GM04504 (cell line): ENCODE measurements around the gene CIB4.

Experiments used
- DNase-seq: peaks from one replicate; pipeline ENCODE4 v3.0.0-alpha.2; 2012; ENCODE audit warnings: low read depth

CIB4 gene

DNA sequence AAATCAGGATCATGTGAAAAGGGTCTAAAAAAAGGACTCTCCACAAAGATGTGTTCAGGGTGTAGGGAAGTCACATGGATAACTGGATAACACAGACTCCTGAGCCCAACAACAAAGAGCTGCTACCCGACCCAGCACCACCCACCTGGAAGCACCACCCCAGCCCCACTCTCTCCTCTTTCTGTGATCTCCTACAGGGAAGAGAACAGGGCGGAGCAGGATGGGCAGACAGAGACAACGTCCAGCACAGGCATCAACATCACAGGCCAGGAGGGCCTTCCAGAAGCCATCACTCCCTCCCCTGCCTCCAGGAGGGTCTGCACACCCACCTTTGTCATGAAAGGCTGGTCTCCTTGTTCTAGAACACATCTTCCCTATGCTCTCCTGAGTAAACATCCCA lies 1.3 kb upstream of the CIB4 start:
- DNase-seq = no peak

GRCh38 chr2:26640331-26640745 lies 828 bp downstream of the CIB4 start:
- peak; percentile 43 for DNase-seq

GRCh38 chr2:26639685-26640243 lies 1.4 kb downstream of the CIB4 start:
- no peak for DNase-seq

- DNase-seq = no peak
Measured at GRCh38 chr2:26637811-26638310, 3.3 kb downstream of the CIB4 start.

DNA sequence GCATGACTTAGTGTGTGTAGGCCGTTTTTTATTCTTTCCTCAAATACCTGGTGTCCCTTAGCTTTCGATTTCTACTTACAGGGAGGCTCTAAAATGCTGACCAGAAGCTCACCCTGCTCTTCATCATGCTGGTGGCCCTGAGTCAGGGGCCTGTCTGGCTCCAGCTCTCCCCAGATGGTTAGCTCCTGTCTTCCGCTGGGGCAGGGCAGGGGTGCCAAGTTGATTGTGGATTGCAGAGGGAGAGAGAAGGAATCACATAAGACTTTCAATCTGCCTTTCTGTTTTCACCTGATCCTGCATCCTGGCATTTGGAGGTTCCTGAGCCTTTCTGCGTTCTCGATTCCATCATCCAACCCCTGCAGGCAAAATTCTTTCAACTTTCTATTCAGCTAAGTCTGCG lies 4.2 kb downstream of the CIB4 start:
- no peak for DNase-seq

GRCh38 chr2:26635401-26635800 lies 5.8 kb downstream of the CIB4 start:
- no peak for DNase-seq

DNA sequence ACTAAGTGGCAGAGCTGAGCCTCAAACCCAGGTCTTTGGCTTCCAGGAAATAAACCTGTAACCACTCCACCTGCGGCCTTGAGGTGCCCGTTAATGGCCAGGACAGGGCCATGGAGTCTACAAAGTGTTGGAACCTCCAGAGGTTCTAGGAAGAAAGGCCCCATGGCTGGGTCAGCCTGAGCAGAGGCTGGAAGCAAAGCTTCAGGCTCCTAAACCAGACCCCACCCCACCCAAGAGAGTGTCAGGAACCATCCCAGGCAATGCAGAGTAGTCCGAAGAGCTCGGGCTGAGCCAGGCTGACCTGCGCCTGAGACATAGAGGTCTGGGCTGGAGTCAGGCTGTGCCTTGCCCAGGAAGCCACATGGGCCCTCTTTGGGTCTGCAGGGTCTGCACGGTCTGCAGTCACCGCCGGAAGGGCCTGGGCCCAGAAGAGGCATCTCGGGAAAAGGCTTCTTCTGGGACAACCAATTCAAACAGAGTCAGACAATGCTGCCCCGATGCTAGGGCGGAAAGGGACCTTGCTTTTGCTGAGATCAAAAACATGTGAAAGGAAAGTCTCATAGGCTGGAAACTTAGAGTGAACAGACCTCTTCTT lies 6.4 kb downstream of the CIB4 start:
- DNase-seq = no peak

- no peak for DNase-seq
Measured at GRCh38 chr2:26633993-26634595, 7.1 kb downstream of the CIB4 start.

- DNase-seq = no peak
Measured at GRCh38 chr2:26633351-26633945, 7.7 kb downstream of the CIB4 start.

GRCh38 chr2:26632624-26633185 lies 8.5 kb downstream of the CIB4 start:
- DNase-seq = no peak

- no peak for DNase-seq
Measured at GRCh38 chr2:26631401-26632170, 9.6 kb downstream of the CIB4 start.

DNA sequence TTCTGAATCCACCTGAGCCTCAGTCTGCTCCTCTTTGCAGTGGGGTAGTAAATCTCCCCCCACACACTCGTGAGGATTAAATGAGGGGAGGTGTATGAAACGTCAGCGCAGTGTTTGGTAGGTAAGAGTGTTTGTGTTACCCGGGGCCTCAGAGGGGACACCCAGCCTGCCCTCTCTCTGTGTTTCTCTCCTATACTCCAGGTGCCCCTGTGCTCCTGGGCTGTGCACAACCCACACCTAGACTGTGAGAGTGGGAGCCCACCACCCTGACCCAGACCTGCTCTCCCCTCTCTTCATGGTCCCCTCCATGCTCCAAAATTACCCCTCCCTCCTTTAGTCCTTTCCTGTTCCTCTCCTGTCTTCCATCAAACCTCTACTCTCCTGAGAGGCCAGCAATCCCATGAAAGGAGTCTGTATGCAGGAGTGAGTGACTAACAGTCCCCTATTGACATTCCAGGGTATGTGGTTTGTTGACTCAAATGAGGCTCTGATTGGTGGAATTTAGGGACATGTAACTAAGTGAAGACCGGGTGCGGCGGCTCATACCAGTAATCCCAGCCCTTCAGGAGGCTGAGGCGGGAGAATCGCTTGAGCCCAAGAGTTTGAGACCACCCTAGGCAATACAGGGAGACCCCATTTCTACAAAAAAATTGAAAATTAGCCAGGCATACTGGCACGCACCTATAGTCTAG lies 10.4 kb downstream of the CIB4 start:
- DNase-seq = no peak

GRCh38 chr2:26630235-26630634 lies 10.9 kb downstream of the CIB4 start:
- DNase-seq = no peak

GRCh38 chr2:26629751-26630150 lies 11.4 kb downstream of the CIB4 start:
- DNase-seq = no peak

GRCh38 chr2:26629346-26629630 lies 11.9 kb downstream of the CIB4 start:
- DNase-seq = no peak

- no peak for DNase-seq
Measured at GRCh38 chr2:26628561-26629345, 12.4 kb downstream of the CIB4 start.

- no peak for DNase-seq
Measured at GRCh38 chr2:26627350-26628105, 13.6 kb downstream of the CIB4 start.

GRCh38 chr2:26626606-26627005 lies 14.6 kb downstream of the CIB4 start:
- no peak for DNase-seq

DNA sequence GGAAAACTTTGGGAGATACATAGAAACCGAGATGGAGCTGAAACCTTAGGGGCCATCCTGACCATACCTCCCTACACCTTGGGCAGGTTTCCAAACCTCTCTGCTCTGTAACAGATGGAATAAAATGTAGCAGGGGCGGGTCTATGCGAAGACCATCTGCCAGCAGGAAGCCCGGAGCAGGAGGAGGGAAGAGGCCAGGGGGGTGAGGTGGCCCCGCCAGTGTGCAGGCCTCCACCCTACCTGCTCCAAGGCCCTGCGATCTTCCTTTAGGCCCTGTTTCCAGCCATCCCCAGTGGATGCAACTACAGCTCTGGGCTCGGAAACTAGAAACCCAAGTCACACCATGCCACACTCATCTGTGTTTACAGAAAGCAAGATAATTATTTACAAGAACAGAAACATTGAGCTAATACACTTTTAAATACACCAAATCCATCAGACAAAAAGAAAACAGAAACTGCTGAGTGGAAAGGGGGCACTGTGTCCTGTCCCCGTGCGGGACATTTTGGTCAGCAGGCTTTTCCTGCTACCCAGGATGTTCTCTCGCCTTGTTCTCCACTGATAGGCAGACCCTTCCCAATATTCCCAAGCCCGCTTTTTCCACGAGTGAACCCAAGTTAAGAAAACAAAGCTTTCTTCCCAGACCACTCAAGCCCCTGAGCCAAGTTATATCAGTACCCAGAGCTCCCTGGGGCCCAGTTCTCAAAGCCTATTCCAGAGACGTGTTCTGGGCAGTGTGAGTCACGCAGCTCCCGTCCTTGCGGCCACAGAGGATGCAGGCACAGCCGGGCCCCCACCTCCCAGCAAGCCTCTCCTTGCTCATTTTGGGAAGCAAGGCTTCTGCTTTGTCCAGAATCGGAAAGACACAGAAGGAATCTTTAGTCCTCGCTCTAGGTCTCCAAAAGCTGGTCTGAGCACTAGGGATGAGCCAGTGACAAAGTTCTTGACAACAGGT lies 17.3 kb downstream of the CIB4 start:
- no peak for DNase-seq
